ENCODE results near the gene USP3. TPM values are rescaled to one million over a fixed set of nuclear protein-coding genes. Genes with fewer than 3 reads are reported as not detected.

USP3 gene, protein sequence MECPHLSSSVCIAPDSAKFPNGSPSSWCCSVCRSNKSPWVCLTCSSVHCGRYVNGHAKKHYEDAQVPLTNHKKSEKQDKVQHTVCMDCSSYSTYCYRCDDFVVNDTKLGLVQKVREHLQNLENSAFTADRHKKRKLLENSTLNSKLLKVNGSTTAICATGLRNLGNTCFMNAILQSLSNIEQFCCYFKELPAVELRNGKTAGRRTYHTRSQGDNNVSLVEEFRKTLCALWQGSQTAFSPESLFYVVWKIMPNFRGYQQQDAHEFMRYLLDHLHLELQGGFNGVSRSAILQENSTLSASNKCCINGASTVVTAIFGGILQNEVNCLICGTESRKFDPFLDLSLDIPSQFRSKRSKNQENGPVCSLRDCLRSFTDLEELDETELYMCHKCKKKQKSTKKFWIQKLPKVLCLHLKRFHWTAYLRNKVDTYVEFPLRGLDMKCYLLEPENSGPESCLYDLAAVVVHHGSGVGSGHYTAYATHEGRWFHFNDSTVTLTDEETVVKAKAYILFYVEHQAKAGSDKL
- 10 to 100 TPM; 40.1 to 46.5 (median 41.3) TPM for total RNA-seq

DNA sequence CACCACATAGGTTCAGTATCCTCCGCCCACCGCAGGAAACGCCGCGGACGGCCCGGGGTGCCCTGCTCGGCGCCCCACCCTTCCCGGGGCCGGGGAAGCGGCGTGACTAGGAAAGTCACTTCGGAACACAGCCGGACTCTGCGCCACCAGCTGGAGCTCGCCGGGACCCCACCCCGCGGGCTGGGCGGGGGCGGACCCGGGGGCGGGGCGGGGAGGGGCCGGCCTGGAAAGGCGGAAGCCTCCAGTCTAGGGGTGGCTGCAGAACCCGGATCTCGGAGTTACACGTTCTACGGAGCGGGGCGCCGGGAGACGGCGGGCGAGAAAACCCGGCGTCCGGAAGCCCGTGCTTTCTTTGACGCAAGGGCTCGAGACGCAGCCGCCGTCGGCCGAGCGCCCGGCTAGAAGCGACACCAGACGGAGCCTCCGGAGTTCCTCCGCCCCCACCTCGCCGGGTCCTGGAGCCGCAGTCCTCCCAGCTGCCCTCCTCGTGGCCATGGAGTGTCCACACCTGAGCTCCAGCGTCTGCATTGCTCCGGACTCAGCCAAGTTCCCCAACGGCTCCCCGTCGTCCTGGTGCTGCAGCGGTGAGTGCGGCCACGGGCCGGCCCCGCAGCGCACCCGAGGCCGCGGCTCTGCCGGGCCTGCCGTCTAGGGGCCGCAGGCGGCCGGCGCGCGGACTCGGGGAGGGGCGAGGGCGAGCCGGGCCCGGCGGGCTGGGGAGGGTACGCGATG is at the start of gene USP3:
USP3 (plus strand) TSS at position 347 of the 732 bp plus-strand sequence; CDS start at position 494, 147 bp downstream.
- intact Hi-C loops (cut with DNase I), result loop anchor here (5.0 kb wide), 1 partner anchor 48 kb away; no protein-coding TSS in a partner anchor
- Histone ChIP-seq H3K4me1 (peaks cover 65 to 74% (median 71%) of the 10 kb centered on the region in 4 donors), H3K36me3 (no peaks in the 10 kb centered on the region), H3K27me3 (peaks cover 0 to 5% (median 0%) of the 10 kb centered on the region in 4 donors), H3K27ac (replicated peaks in 1 of 4) (peak within 1 kb of the TSS; percentile 99 to 100 (median 99)), H3K9me3 (no peaks in the 10 kb centered on the region), H3K4me3 (peak within 1 kb of the TSS; percentile 77 to 97 (median 88))
- TF ChIP-seq POLR2AphosphoS5 (IDR thresholded peaks at IDR 0.05) (peak; percentile 92 to 98), POLR2A (IDR thresholded peaks at IDR 0.05; ENCODE audit: low read depth) (peak; percentile 56), EP300 (IDR thresholded peaks at IDR 0.05) (no peak)
- TF ChIP-seq, protein P1, sequence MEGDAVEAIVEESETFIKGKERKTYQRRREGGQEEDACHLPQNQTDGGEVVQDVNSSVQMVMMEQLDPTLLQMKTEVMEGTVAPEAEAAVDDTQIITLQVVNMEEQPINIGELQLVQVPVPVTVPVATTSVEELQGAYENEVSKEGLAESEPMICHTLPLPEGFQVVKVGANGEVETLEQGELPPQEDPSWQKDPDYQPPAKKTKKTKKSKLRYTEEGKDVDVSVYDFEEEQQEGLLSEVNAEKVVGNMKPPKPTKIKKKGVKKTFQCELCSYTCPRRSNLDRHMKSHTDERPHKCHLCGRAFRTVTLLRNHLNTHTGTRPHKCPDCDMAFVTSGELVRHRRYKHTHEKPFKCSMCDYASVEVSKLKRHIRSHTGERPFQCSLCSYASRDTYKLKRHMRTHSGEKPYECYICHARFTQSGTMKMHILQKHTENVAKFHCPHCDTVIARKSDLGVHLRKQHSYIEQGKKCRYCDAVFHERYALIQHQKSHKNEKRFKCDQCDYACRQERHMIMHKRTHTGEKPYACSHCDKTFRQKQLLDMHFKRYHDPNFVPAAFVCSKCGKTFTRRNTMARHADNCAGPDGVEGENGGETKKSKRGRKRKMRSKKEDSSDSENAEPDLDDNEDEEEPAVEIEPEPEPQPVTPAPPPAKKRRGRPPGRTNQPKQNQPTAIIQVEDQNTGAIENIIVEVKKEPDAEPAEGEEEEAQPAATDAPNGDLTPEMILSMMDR (IDR thresholded peaks at IDR 0.05), result peak in 1 of 3 experiments; percentile 65
- DNase-seq (ENCODE audit: extremely low spot score), result peak; percentile 98
- WGBS, result 0% methylated on average over 17 of the region's 88 CpGs

DNA sequence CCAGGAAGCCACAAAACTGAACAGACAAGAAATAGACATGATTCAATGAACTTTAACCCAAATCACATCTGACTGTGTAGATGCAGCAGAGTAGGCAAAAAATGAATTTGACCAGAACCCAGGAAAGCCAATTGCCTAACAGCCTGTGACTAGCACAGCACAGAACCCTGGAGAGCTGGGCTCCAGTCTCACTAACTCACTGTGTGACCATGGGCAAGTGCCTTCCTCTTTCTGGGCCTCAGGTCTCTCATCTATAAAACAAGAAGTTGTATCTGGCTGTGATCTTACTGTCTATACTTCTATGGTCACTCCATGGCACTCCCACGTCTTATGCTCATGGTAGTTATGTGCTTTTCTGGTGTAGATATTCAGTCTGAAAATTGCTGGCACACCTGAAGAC is 48.1 kb upstream of the USP3 start:
- intact Hi-C loops (cut with DNase I), result no loop called here
- H3K4me3 ChIP-seq, result no peak overlapping the region
- H3K36me3 ChIP-seq, result no peaks in the 10 kb centered on the region
- no peak overlapping the region for H3K27ac ChIP-seq (replicated peaks in 1 of 4)
- no peaks in the 10 kb centered on the region for H3K27me3 ChIP-seq
- no peaks in the 10 kb centered on the region for H3K9me3 ChIP-seq
- 73% methylated on average over 1 of the region's 1 CpG for WGBS
- no peak for DNase-seq (ENCODE audit: extremely low spot score)
- TF ChIP-seq POLR2AphosphoS5 (IDR thresholded peaks at IDR 0.05) (no peak), EP300 (IDR thresholded peaks at IDR 0.05) (no peak), POLR2A (IDR thresholded peaks at IDR 0.05; ENCODE audit: low read depth) (no peak)
- TF ChIP-seq, protein P1 (IDR thresholded peaks at IDR 0.05), result no peak
- peaks cover 0 to 8% (median 6%) of the 10 kb centered on the region in 4 donors for H3K4me1 ChIP-seq

DNA sequence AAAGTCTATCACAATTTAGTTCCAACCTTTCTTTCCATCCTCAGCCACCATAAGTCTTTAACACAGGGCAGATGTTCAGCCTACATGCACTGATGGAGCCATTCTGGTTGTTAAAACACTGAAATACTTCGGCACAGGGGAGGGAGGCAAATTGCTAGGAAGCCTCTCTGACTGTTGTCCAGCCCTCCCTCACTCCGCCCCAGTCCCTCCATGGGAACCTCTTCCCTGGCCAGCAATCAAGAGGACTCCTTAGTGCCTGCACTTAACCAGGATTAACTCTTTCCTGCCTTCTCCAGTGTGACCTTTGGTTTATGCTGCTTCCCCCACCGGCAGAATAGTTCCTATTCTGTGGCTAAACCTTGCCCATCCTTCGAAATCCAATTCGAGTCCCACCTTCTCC is 47.0 kb upstream of the USP3 start:
- no peak overlapping the region for H3K27ac ChIP-seq (replicated peaks in 1 of 4)
- H3K9me3 ChIP-seq, result no peaks in the 10 kb centered on the region
- H3K4me3 ChIP-seq, result no peak overlapping the region
- WGBS, result 49% methylated on average over 5 of the region's 5 CpGs
- peaks cover 0 to 20% (median 16%) of the 10 kb centered on the region in 4 donors for H3K4me1 ChIP-seq
- intact Hi-C loops (cut with DNase I), result no loop called here
- TF ChIP-seq EP300 (IDR thresholded peaks at IDR 0.05), result no peak
- TF ChIP-seq POLR2AphosphoS5 (IDR thresholded peaks at IDR 0.05), result no peak
- TF ChIP-seq POLR2A (IDR thresholded peaks at IDR 0.05; ENCODE audit: low read depth), result no peak
- TF ChIP-seq, protein P1 (IDR thresholded peaks at IDR 0.05), result no peak
- H3K36me3 ChIP-seq, result no peaks in the 10 kb centered on the region
- DNase-seq (ENCODE audit: extremely low spot score), result no peak
- no peaks in the 10 kb centered on the region for H3K27me3 ChIP-seq

DNA sequence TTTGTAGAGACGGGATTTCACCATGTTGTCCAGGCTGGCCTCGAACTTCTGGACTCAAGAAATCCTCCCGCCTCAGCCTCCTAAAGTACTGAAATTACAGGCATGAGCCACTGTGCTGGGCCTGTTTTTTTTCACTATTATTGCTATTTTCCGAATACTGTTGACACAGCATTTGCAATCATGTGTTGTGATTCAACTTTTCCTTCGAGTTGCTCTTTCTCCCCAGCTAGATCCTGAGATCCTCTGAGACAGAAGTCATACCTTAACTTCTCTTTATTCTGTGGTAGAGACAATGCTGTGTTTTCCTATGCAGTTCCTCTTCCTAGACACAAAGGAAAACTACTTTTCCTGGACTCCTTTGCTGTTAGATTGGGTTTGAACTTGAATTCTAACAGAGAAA is 46.4 kb upstream of the USP3 start:
- Histone ChIP-seq H3K4me3 (no peak overlapping the region), H3K27ac (replicated peaks in 1 of 4) (no peak overlapping the region), H3K27me3 (no peaks in the 10 kb centered on the region), H3K4me1 (peaks cover 0 to 26% (median 22%) of the 10 kb centered on the region in 4 donors), H3K36me3 (no peaks in the 10 kb centered on the region), H3K9me3 (no peaks in the 10 kb centered on the region)
- TF ChIP-seq, protein P1 (IDR thresholded peaks at IDR 0.05), result no peak
- TF ChIP-seq EP300 (IDR thresholded peaks at IDR 0.05) (no peak), POLR2A (IDR thresholded peaks at IDR 0.05; ENCODE audit: low read depth) (no peak), POLR2AphosphoS5 (IDR thresholded peaks at IDR 0.05) (no peak)
- 77% methylated on average over 5 of the region's 5 CpGs for WGBS
- DNase-seq (ENCODE audit: extremely low spot score), result no peak
- intact Hi-C loops (cut with DNase I), result no loop called here

Data from esophagus muscularis mucosa (tissue), 4 donors.